ENCODE data around the gene TESPA1. TPM values are rescaled to one million over a fixed set of nuclear protein-coding genes. Genes with fewer than 3 reads are reported as not detected.

TESPA1 gene
- polyA plus RNA-seq, 1 donor from 2014 or later = not detected

- H3K4me3 ChIP-seq (ENCODE audit: low read length) = peak within 1 kb of the TSS; percentile 40
These were observed 35.2 kb upstream of the TESPA1 start, which contains the start of gene NEUROD4 for GRCh38 chr12:55019784-55020183. TSS of gene NEUROD4 (plus strand) at chr12:55019974. CDS start at chr12:55026440, 6,466 bp downstream.

DNA sequence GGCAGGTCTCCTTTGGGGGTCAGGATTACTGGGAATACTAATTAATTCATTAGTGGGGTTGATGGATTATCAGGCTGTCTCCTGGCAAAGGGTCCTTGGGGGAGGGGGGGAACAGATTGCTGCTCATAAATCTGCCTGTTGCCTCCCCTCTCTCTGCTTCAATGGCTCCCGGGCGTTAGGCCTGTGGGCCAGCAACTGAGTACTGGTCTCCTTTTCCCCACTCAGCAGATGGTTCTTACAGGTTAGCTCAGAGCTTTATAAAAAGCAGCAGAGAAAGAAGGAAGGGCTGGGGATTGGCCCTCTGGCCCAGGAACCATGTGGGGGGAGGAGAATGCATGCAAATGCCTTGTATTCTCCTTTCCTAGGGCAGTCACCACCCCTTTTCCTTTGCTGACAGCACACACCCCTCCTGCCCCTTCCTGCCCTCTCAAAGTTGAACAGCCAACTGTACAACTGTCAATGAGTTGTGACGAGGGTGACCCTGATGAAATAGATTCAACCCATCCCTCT is 32.9 kb upstream of the TESPA1 start:
- Histone ChIP-seq H3K9me3 (ENCODE audit: low read length) (no peaks in the 10 kb centered on the region), H3K9ac (ENCODE audit: low read length) (no peak overlapping the region), H3K79me2 (replicated peaks; ENCODE audit: insufficient read depth, low read length) (no peaks in the 10 kb centered on the region), H3F3A (ENCODE audit: insufficient read depth, low read length, poor library complexity, severe bottlenecking) (no peaks in the 10 kb centered on the region), H3K36me3 (ENCODE audit: insufficient read depth, low read length) (no peaks in the 10 kb centered on the region), H3K4me3 (ENCODE audit: low read length) (no peak overlapping the region), H3K27me3 (ENCODE audit: insufficient read depth, low read depth, low read length) (peaks cover 17% of the 10 kb centered on the region), H3K4me2 (ENCODE audit: low read length) (no peak overlapping the region), H4K20me1 (ENCODE audit: insufficient read depth) (no peaks in the 10 kb centered on the region), H3K9me2 (ENCODE audit: insufficient read depth, low read length) (no peaks in the 10 kb centered on the region), H2AFZ (ENCODE audit: low read depth, low read length) (no peak overlapping the region), H3K27ac (ENCODE audit: low read length) (no peak overlapping the region)
- no peak for TF ChIP-seq EP300 (conservative IDR thresholded peaks at IDR 0.05; ENCODE audit: poor library complexity, severe bottlenecking)
- no peak for TF ChIP-seq TAF1 (IDR thresholded peaks at IDR 0.05; ENCODE audit: low read depth)
- TF ChIP-seq MXI1 (conservative IDR thresholded peaks at IDR 0.05; ENCODE audit: poor library complexity, severe bottlenecking) = no peak
- TF ChIP-seq, protein P1, sequence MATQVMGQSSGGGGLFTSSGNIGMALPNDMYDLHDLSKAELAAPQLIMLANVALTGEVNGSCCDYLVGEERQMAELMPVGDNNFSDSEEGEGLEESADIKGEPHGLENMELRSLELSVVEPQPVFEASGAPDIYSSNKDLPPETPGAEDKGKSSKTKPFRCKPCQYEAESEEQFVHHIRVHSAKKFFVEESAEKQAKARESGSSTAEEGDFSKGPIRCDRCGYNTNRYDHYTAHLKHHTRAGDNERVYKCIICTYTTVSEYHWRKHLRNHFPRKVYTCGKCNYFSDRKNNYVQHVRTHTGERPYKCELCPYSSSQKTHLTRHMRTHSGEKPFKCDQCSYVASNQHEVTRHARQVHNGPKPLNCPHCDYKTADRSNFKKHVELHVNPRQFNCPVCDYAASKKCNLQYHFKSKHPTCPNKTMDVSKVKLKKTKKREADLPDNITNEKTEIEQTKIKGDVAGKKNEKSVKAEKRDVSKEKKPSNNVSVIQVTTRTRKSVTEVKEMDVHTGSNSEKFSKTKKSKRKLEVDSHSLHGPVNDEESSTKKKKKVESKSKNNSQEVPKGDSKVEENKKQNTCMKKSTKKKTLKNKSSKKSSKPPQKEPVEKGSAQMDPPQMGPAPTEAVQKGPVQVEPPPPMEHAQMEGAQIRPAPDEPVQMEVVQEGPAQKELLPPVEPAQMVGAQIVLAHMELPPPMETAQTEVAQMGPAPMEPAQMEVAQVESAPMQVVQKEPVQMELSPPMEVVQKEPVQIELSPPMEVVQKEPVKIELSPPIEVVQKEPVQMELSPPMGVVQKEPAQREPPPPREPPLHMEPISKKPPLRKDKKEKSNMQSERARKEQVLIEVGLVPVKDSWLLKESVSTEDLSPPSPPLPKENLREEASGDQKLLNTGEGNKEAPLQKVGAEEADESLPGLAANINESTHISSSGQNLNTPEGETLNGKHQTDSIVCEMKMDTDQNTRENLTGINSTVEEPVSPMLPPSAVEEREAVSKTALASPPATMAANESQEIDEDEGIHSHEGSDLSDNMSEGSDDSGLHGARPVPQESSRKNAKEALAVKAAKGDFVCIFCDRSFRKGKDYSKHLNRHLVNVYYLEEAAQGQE (IDR thresholded peaks at IDR 0.05; ENCODE audit: borderline replicate concordance) = no peak
- no peak for TF ChIP-seq RAD21 (conservative IDR thresholded peaks at IDR 0.05)
- no peak for TF ChIP-seq EZH2 (IDR thresholded peaks at IDR 0.05; ENCODE audit: borderline replicate concordance, insufficient read depth, low read length, poor library complexity, severe bottlenecking)
- no peak for TF ChIP-seq SMC3 (conservative IDR thresholded peaks at IDR 0.05; ENCODE audit: poor library complexity)
- no peak for TF ChIP-seq CTCF (IDR thresholded peaks at IDR 0.05; ENCODE audit: poor library complexity, severe bottlenecking)
- TF ChIP-seq POLR2AphosphoS5 (IDR thresholded peaks at IDR 0.05) = no peak

More at GRCh38 chr12:55019784-55020183, 35.2 kb upstream of the TESPA1 start, which contains the start of gene NEUROD4:
- Histone ChIP-seq H3K9me3 (ENCODE audit: low read length) (no peaks in the 10 kb centered on the region), H3K9ac (ENCODE audit: low read length) (no peak within 1 kb of the TSS), H2AFZ (ENCODE audit: low read depth, low read length) (no peak within 1 kb of the TSS), H3F3A (ENCODE audit: insufficient read depth, low read length, poor library complexity, severe bottlenecking) (no peaks in the 10 kb centered on the region), H3K9me2 (ENCODE audit: insufficient read depth, low read length) (no peaks in the 10 kb centered on the region), H3K79me2 (replicated peaks; ENCODE audit: insufficient read depth, low read length) (no peaks in the 10 kb centered on the region), H3K4me2 (ENCODE audit: low read length) (no peak within 1 kb of the TSS), H3K27me3 (ENCODE audit: insufficient read depth, low read depth, low read length) (peaks cover 17% of the 10 kb centered on the region), H3K27ac (ENCODE audit: low read length) (no peak within 1 kb of the TSS), H3K36me3 (ENCODE audit: insufficient read depth, low read length) (no peaks in the 10 kb centered on the region), H4K20me1 (ENCODE audit: insufficient read depth) (no peaks in the 10 kb centered on the region)
- no peak for TF ChIP-seq EZH2 (IDR thresholded peaks at IDR 0.05; ENCODE audit: borderline replicate concordance, insufficient read depth, low read length, poor library complexity, severe bottlenecking)
- TF ChIP-seq CTCF (IDR thresholded peaks at IDR 0.05; ENCODE audit: poor library complexity, severe bottlenecking) = no peak
- no peak for TF ChIP-seq TAF1 (IDR thresholded peaks at IDR 0.05; ENCODE audit: low read depth)
- TF ChIP-seq, protein P1 (IDR thresholded peaks at IDR 0.05; ENCODE audit: borderline replicate concordance) = peak; percentile 59

Data from neural cell (in vitro differentiated cells).